ENCODE measurements around the gene IFT22.
"Not testable (repeated sequence)": the region's sequence is repeated elsewhere in the genome, so short reads cannot be mapped to it uniquely, and the experiment has no call there.

The IFT22 gene

DNA sequence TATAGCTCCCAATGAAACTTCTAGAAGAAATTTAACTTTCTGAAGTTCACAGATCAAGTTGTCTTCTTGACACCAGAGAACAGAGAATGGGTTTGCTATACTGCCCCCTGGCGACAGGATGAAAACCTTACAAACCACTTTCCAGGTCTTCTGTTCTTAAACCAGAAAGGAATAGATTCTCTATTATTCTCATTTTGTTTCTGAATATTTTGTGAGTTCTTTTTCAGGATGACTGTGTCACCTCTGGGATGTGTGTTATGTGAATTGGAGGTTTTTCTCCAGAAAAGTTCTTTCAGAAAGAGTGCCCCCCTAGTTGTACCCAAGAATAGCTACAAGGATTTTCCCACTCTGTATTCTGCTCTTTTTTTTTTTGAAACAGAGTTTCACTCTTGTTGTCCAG, 6.3 kb downstream of the IFT22 start:
- peak in 9 of 56 donors; percentile 0 to 51 (median 1) for DNase-seq

DNA sequence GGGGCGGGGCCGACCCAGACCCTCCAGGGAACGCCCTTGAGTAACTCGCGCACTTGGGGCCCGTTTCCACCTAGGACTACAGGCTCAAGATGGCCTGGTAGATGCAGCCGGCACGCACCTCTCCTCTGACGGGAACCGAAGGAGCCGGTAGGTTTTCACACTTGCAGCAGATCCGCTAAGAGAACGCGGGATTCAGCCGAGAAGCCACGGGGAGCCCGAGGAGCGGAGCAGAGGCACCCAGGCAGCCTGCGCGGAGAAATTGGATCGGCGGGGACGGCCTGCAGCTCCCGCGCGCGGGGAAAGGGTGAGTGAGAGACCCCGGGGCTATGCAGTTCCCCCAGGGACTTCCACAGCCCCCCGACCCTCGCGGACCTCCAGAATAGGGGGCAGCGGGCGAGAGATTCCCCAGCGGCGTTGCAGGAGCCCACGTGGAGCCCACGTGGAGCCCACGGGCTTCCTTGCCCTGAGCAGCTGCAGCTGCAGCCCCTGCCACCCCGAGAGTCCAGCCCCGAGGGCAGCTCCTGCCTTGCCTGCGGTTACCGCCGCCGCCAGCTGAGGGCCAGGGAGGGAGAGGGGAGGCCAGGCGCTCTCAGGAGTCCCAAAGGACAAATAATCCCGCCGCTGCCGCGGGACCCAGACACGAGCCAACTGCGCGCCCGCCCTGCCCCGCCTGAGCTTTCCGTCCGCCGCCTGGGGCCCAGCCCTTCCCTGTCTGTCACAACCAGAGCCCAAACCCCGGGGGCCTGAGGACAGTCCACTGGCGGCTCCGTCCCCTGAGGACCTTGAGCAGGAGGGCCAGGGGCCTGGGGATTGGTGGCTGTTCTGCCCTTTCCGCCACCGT, 13.1 kb downstream of the IFT22 start:
- DNase-seq, result peak in 2 of 56 donors; percentile 0 to 6

DNA sequence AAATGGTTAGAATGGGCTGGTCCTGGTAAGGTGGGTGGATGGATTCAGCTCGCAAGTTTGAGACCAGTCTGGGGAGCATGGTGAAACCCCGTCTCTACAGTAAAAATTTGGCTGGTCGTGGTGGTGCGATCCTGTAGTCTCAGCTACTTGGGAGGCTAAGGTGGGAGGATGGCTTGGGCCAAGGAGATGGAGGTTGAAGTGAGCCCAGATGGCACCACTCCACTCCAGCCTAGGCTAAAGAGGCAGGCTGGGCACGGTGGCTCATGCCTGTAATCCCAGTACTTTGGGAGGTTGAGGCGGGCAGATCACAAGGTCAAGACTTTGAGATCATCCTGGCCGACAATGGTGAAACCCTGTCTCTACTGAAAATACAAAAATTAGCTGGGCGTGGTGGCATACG, 15.3 kb downstream of the IFT22 start:
- no peak for DNase-seq

GRCh38 chr7:101303102-101303701, 18.4 kb downstream of the IFT22 start:
- no peak for DNase-seq

GRCh38 chr7:101302641-101303101, 18.9 kb downstream of the IFT22 start:
- no peak for DNase-seq

- no peak for DNase-seq
Observed at GRCh38 chr7:101300465-101301376, 20.9 kb downstream of the IFT22 start.

DNA sequence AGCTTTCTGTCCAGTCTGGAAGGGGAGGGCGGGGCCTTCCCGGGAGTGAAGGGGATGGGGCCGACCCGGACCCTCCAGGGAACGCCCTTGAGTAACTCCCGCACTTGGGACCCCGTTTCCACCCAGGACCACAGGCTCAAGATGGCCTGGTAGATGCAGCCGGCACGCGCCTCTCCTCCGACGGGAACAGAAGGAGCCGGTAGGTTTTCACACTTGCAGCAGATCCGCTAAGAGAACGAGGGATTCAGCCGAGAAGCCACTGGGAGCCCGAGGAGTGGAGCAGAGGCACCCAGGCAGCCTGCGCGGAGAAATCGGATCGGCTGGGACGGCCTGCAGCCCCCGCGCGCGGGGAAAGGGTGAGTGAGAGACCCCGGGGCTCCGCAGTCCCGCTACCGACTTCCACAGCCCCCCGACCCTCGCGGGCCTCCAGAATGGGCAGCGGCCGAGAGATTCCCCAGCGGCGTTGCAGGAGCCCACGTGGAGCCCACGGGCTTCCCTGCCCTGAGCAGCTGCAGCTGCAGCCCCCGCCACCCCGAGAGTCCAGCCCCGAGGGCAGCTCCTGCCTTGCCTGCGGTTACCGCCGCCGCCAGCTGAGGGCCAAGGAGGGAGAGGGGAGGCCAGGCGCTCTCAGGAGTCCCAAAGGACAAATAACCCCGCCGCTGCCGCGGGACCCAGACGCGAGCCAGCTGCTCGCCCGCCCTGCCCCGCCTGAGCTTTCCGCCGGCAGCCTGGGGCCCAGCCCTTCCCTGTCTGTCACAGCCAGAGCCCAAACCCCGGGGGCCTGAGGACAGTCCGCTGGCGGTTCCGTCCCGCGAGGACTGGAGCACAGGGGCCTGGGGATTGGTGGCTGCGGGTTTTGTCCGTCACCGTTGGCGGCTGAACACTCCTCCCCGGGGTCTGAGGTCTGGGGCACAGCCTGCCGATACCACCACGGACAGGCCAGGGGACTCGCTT, 21.8 kb downstream of the IFT22 start:
- no peak for DNase-seq

- no peak for DNase-seq
Observed at GRCh38 chr7:101294832-101295121, 26.8 kb downstream of the IFT22 start.

GRCh38 chr7:101294039-101294831, 27.4 kb downstream of the IFT22 start:
- no peak for DNase-seq

DNA sequence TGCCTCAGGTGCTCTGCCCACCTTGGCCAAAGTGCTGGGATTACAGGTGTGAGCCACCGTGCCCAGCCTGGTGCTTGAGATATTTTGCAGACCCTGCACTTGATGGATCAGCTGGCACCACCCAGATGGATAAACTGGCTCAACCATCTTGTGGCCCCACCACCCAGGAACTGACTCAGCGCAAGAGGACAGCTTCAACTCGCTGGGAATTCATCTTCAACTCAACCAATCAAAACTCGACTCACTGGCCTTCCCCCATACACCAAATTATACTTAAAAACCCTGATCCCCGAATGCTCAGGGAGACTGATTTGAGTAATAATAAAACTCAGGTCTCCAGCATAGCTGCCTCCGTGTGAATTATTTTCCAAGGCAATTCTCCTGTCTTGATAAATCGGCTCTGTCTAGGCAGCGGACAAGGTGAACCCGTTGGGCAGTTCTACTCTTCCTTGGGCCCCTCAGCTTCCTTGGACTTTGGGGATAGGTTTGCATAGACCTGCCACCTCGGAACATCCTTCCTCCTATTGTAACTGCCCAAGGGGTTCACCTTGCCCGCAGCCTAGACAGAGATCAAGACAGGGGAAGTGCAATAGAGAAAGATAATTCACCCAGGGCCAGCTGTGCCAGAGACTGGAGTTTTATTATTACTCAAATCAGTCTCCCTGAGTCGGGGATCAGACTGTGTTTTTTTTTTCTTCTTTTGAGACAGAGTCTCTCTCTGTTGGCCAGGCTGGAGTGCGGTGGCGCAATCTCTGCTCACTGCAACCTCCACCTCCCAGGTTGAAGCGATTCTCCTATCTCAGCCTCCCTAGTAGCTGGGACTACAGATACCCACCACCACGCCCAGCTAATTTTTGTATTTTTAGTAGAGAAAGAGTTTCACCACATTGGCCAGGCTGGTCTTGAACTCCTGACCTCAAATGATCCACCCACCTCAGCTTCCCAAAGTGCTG, 28.3 kb downstream of the IFT22 start:
- DNase-seq, result not testable (repeated sequence)

- not testable (repeated sequence) for DNase-seq
Observed at GRCh38 chr7:101292566-101292965, 29.0 kb downstream of the IFT22 start.

- DNase-seq, result peak in 48 of 56 donors; percentile 4 to 84 (median 36)
Observed at GRCh38 chr7:101290186-101291037, 31.2 kb downstream of the IFT22 start.

GRCh38 chr7:101289687-101290086, 31.9 kb downstream of the IFT22 start:
- DNase-seq, result not testable (repeated sequence)

- no peak for DNase-seq
Observed at GRCh38 chr7:101288439-101288838, 33.2 kb downstream of the IFT22 start.

DNA sequence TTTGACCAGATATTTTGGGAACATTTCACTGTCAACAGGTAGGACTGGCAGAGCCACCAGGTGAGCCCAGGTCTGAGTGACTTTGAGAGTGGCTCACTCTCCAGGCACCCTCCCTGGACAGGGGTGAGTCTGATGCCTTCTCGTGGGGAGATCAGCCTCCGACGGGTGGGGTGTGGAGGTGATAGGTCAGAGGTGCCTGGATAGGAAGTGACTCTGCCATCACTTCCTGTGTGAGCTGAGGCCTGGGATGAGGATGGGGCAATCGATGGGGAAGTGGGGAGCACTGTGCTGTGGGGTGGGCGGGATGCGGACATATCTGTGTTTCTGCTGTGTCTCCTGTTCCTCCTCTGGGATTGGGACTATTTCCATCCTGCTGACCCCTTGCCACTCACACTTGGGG, 34.6 kb downstream of the IFT22 start:
- no peak for DNase-seq

DNA sequence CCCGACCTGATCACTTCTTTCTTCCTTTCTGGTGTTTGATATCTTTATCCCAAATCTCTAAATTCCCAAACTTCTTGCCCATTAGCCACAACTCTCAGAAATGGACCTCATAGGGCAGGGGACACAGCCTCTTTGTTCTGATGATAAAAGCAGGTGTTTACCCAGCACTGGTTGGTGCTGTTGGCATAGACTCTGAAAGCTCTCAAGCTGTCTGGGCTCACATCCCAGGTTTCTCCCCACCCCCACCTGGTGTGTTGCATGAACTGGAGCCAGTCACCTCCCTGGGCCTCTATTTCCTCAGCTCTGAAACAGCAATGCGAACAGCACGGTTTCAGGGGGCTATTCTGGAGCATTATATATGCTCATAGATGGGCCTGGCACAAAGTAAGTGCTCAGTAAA, 35.7 kb downstream of the IFT22 start:
- DNase-seq, result not testable (repeated sequence)

DNA sequence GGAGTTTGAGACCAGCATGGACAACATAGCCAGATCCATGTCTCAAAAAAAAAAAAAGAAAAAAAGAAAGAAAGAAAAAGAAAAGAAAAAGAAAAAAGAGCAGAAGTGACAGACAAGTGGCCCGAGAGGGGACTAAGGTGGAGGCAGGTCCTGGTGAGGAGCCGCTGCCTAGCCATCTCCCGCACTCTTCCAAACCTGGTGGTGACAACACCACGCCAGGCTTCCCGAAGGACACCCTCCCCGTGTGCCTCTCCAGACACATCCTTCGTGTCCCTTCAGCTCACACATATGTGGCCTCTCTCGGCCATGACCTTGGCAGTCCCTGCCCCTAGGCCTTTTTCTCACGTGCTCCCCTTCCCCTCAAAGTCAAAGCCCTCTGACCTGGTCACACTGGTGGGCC, 36.4 kb downstream of the IFT22 start:
- no peak for DNase-seq

- DNase-seq, result not testable (repeated sequence)
Observed at GRCh38 chr7:101280912-101281311, 40.7 kb downstream of the IFT22 start.
